K562 (cell line): ENCODE data around the gene NEXN.

Source experiments
- CHD4 ChIP-seq: fragments of 200-600 bp; sonication (generic); IDR thresholded peaks from 3 replicates; pipeline ENCODE4 v1.6.1; 2012; ENCODE audit warnings: low read depth, mild to moderate bottlenecking, mixed read lengths, low read length, inconsistent platforms; ENCODE audit not compliant: insufficient read depth, insufficient replicate concordance, poor library complexity, severe bottlenecking
- KLF16 ChIP-seq: IDR thresholded peaks from 2 replicates; pipeline ENCODE4 v1.6.1; 2016; ENCODE audit warnings: antibody characterized with exemption
- SREBF1 ChIP-seq: fragments of 150-350 bp; IDR thresholded peaks from 2 replicates; pipeline ENCODE4 v1.6.1; 2014; ENCODE audit warnings: antibody characterized with exemption, low read depth, low read length, borderline replicate concordance
- ZKSCAN3 ChIP-seq: fragments of 250-450 bp; sonication (Bioruptor Pico); IDR thresholded peaks from 2 replicates; pipeline ENCODE4 v1.4.0; 2020
- ZNF174 ChIP-seq: fragments of 250-450 bp; sonication (Bioruptor Pico); IDR thresholded peaks from 2 replicates; pipeline ENCODE4 v1.4.0; 2020; ENCODE audit warnings: mild to moderate bottlenecking
- ZNF384 ChIP-seq: IDR thresholded peaks from 2 replicates; pipeline ENCODE4 v1.6.1; 2012; ENCODE audit warnings: low read depth, low read length, improper control_type of control experiment
- ZSCAN32 ChIP-seq: fragments of 450-650 bp; formaldehyde crosslinking; IDR thresholded peaks from 2 replicates; pipeline ENCODE4 v1.4.0; 2020; ENCODE audit warnings: mild to moderate bottlenecking, moderate library complexity
- TF ChIP-seq, protein P1 (sequence below): sonication (generic); formaldehyde crosslinking; IDR thresholded peaks from 2 replicates; pipeline ENCODE4 v1.5.0; 2020; ENCODE audit warnings: missing genetic modification reagents
- TF ChIP-seq, protein P2 (sequence below): sonication (generic); formaldehyde crosslinking; IDR thresholded peaks from 2 replicates; pipeline ENCODE4 v1.8.0; 2022; ENCODE audit warnings: mild to moderate bottlenecking, missing genetic modification reagents
- TF ChIP-seq, protein P3 (sequence below): sonication (generic); formaldehyde crosslinking; IDR thresholded peaks from 2 replicates; pipeline ENCODE4 v1.9.0; 2022; ENCODE audit warnings: mild to moderate bottlenecking, missing genetic modification reagents
- TF ChIP-seq, protein P4 (sequence below): conservative IDR thresholded peaks from 2 replicates; pipeline ENCODE4 v1.6.1; 2011; ENCODE audit warnings: low read depth, mild to moderate bottlenecking, low read length; ENCODE audit not compliant: control insufficient read depth
- TF ChIP-seq, protein P5 (sequence below): IDR thresholded peaks from 3 replicates; pipeline ENCODE4 v1.6.1; 2011; ENCODE audit warnings: borderline replicate concordance, mild to moderate bottlenecking, moderate library complexity; ENCODE audit not compliant: insufficient read length; ENCODE audit errors: extremely low read depth

DNA sequence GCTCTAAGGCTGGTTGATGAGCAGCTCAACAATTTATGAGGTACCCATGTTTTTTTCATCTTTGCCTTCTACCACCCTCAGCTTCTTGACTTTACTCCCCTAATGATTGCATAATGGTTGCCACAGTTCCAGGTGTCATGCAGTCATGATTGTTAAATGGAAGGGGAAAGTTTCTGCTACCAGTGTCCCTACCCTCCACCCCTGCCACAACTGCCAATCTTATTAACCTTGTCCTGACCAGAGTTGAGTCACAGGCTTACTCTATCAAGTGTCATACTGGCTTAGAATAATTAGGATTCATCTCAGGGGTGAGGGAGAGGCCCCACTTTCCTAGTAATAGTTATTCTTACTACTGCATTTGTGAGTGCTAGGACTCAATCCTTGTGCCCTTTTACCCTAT lies 98.4 kb downstream of the NEXN start:
- TF ChIP-seq, protein P1, sequence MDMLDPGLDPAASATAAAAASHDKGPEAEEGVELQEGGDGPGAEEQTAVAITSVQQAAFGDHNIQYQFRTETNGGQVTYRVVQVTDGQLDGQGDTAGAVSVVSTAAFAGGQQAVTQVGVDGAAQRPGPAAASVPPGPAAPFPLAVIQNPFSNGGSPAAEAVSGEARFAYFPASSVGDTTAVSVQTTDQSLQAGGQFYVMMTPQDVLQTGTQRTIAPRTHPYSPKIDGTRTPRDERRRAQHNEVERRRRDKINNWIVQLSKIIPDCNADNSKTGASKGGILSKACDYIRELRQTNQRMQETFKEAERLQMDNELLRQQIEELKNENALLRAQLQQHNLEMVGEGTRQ = no peak
- TF ChIP-seq KLF16 (no peak), CHD4 (no peak), ZSCAN32 (CRISPR knock-in tag) (no peak), ZKSCAN3 (no peak), ZNF384 (no peak), SREBF1 (no peak), ZNF174 (CRISPR knock-in tag) (no peak)
- TF ChIP-seq, protein P2, sequence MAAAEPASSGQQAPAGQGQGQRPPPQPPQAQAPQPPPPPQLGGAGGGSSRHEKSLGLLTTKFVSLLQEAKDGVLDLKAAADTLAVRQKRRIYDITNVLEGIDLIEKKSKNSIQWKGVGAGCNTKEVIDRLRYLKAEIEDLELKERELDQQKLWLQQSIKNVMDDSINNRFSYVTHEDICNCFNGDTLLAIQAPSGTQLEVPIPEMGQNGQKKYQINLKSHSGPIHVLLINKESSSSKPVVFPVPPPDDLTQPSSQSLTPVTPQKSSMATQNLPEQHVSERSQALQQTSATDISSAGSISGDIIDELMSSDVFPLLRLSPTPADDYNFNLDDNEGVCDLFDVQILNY = no peak
- TF ChIP-seq, protein P3, sequence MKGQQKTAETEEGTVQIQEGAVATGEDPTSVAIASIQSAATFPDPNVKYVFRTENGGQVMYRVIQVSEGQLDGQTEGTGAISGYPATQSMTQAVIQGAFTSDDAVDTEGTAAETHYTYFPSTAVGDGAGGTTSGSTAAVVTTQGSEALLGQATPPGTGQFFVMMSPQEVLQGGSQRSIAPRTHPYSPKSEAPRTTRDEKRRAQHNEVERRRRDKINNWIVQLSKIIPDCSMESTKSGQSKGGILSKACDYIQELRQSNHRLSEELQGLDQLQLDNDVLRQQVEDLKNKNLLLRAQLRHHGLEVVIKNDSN (CRISPR knock-in tag) = no peak
- TF ChIP-seq, protein P4, sequence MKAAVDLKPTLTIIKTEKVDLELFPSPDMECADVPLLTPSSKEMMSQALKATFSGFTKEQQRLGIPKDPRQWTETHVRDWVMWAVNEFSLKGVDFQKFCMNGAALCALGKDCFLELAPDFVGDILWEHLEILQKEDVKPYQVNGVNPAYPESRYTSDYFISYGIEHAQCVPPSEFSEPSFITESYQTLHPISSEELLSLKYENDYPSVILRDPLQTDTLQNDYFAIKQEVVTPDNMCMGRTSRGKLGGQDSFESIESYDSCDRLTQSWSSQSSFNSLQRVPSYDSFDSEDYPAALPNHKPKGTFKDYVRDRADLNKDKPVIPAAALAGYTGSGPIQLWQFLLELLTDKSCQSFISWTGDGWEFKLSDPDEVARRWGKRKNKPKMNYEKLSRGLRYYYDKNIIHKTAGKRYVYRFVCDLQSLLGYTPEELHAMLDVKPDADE = no peak
- TF ChIP-seq, protein P5, sequence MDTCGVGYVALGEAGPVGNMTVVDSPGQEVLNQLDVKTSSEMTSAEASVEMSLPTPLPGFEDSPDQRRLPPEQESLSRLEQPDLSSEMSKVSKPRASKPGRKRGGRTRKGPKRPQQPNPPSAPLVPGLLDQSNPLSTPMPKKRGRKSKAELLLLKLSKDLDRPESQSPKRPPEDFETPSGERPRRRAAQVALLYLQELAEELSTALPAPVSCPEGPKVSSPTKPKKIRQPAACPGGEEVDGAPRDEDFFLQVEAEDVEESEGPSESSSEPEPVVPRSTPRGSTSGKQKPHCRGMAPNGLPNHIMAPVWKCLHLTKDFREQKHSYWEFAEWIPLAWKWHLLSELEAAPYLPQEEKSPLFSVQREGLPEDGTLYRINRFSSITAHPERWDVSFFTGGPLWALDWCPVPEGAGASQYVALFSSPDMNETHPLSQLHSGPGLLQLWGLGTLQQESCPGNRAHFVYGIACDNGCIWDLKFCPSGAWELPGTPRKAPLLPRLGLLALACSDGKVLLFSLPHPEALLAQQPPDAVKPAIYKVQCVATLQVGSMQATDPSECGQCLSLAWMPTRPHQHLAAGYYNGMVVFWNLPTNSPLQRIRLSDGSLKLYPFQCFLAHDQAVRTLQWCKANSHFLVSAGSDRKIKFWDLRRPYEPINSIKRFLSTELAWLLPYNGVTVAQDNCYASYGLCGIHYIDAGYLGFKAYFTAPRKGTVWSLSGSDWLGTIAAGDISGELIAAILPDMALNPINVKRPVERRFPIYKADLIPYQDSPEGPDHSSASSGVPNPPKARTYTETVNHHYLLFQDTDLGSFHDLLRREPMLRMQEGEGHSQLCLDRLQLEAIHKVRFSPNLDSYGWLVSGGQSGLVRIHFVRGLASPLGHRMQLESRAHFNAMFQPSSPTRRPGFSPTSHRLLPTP = no peak
